Measurements from ENCODE around the gene TMOD4. TPM values are rescaled to one million over a fixed set of nuclear protein-coding genes. Genes with fewer than 3 reads are reported as not detected.

TMOD4 gene
- total and polyA plus RNA-seq, 9 of the 15 experiments (the other 6 are each of a cell fraction or from before 2014, with no cell fraction given): 0.18 to 1.8 (median 1.1) TPM; not detected in 1

GRCh38 chr1:151197863-151198253, 22.1 kb upstream of the TMOD4 start (continued):
- no peak for TF ChIP-seq VEZF1 (CRISPR knock-in tag; IDR thresholded peaks at IDR 0.05)
- TF ChIP-seq FOXK2 (conservative IDR thresholded peaks at IDR 0.05 in 1 of 2, IDR thresholded peaks at IDR 0.05 in 1 of 2; ENCODE audit: low read depth in 2 of 2): peak in 1 of 2 experiments; percentile 25; a peak in 2 of 4 replicates
- TF ChIP-seq MGA (IDR thresholded peaks at IDR 0.05): no peak
- no peak for TF ChIP-seq TEAD1 (CRISPR knock-in tag; IDR thresholded peaks at IDR 0.05)
- no peak for TF ChIP-seq ELK1 (CRISPR knock-in tag; IDR thresholded peaks at IDR 0.05)
- no peak for TF ChIP-seq MBD2 (IDR thresholded peaks at IDR 0.05; ENCODE audit: borderline replicate concordance, low read depth)
- no peak for TF ChIP-seq SAFB2 (IDR thresholded peaks at IDR 0.05; ENCODE audit: borderline replicate concordance, low read depth, low read length, severe bottlenecking)
- no peak for TF ChIP-seq KDM4B (IDR thresholded peaks at IDR 0.05; ENCODE audit: borderline replicate concordance in 2 of 2, low read depth in 1 of 2)
- TF ChIP-seq CSDE1 (IDR thresholded peaks at IDR 0.05): no peak
- TF ChIP-seq UBTF (IDR thresholded peaks at IDR 0.05; ENCODE audit: borderline replicate concordance in 1 of 2, low read depth in 2 of 2, low read length in 2 of 2): no peak
